ENCODE results near the gene MUC22. TPM values are rescaled to one million over a fixed set of nuclear protein-coding genes. Genes with fewer than 3 reads are reported as not detected.
"Not testable (repeated sequence)": the region's sequence is repeated elsewhere in the genome, so short reads cannot be mapped to it uniquely, and the experiment has no call there.

The MUC22 gene
- total RNA-seq, 2 experiments from 2014 or later, result not detected

- no peak overlapping the region for H3K4me3 Mint-ChIP-seq
- H3K4me1 Mint-ChIP-seq, result no peaks in the 10 kb centered on the region
- no peak overlapping the region for H3K27ac Mint-ChIP-seq
- no peaks in the 10 kb centered on the region for H3K36me3 Mint-ChIP-seq (ENCODE audit: low read depth)
- H3K9me3 Mint-ChIP-seq, result no peaks in the 10 kb centered on the region
- CTCF ChIA-PET, result no interaction called here
- no peak for DNase-seq
- POLR2A ChIA-PET, result interaction anchor here (1.5 kb wide), 1 partner anchor 9 kb away, joined by 4 read pairs; no protein-coding TSS in a partner anchor
- peaks cover 38% of the 10 kb centered on the region for H3K27me3 Mint-ChIP-seq
These were observed 28.1 kb upstream of the MUC22 start for GRCh38 chr6:30981942-30982772.

- ChIA-PET POLR2A (no interaction called here), CTCF (no interaction called here)
- Mint-ChIP-seq H3K4me3 (no peak within 1 kb of the TSS), H3K27ac (no peak within 1 kb of the TSS), H3K27me3 (peaks cover 31% of the 10 kb centered on the region), H3K9me3 (no peaks in the 10 kb centered on the region), H3K4me1 (no peaks in the 10 kb centered on the region), H3K36me3 (ENCODE audit: low read depth) (no peaks in the 10 kb centered on the region)
- DNase-seq, result no peak
These were observed 26.8 kb upstream of the MUC22 start, which contains the start of gene MUC21 for GRCh38 chr6:30983439-30983838. Gene MUC21 (plus strand): TSS chr6:30983718. CDS start chr6:30983959, 241 bp downstream.

GRCh38 chr6:30985490-30985889 is 24.8 kb upstream of the MUC22 start:
- peaks cover 20% of the 10 kb centered on the region for H3K27me3 Mint-ChIP-seq
- no peaks in the 10 kb centered on the region for H3K9me3 Mint-ChIP-seq
- H3K27ac Mint-ChIP-seq, result no peak overlapping the region
- no peaks in the 10 kb centered on the region for H3K36me3 Mint-ChIP-seq (ENCODE audit: low read depth)
- CTCF ChIA-PET, result interaction anchor here (0.9 kb wide), 1 partner anchor 94 kb away, joined by 4 read pairs; no protein-coding TSS in a partner anchor
- peaks cover 5% of the 10 kb centered on the region for H3K4me1 Mint-ChIP-seq
- no peak for DNase-seq
- POLR2A ChIA-PET, result no interaction called here
- no peak overlapping the region for H3K4me3 Mint-ChIP-seq

GRCh38 chr6:30987304-30987703 is 23.0 kb upstream of the MUC22 start:
- H3K9me3 Mint-ChIP-seq, result no peaks in the 10 kb centered on the region

GRCh38 chr6:30988209-30988825 is 22.0 kb upstream of the MUC22 start:
- H3K4me3 Mint-ChIP-seq, result no peak overlapping the region
- peaks cover 2% of the 10 kb centered on the region for H3K27me3 Mint-ChIP-seq
- no peaks in the 10 kb centered on the region for H3K9me3 Mint-ChIP-seq
- peaks cover 11% of the 10 kb centered on the region for H3K4me1 Mint-ChIP-seq
- CTCF ChIA-PET, result no interaction called here
- no peak overlapping the region for H3K27ac Mint-ChIP-seq
- no peaks in the 10 kb centered on the region for H3K36me3 Mint-ChIP-seq (ENCODE audit: low read depth)
- DNase-seq, result no peak
- POLR2A ChIA-PET, result no interaction called here

More at GRCh38 chr6:30987304-30987703, 23.0 kb upstream of the MUC22 start:
- POLR2A ChIA-PET, result no interaction called here
- DNase-seq, result no peak
- Mint-ChIP-seq H3K4me3 (no peak overlapping the region), H3K27ac (no peak overlapping the region), H3K4me1 (peaks cover 11% of the 10 kb centered on the region), H3K27me3 (peaks cover 10% of the 10 kb centered on the region), H3K36me3 (ENCODE audit: low read depth) (no peaks in the 10 kb centered on the region)
- CTCF ChIA-PET, result no interaction called here

GRCh38 chr6:30990422-30991086 is 19.7 kb upstream of the MUC22 start:
- Mint-ChIP-seq H3K27ac (peak overlapping the region; percentile 39), H3K36me3 (ENCODE audit: low read depth) (no peaks in the 10 kb centered on the region), H3K9me3 (no peaks in the 10 kb centered on the region), H3K4me3 (peak overlapping the region; percentile 46), H3K4me1 (peaks cover 11% of the 10 kb centered on the region), H3K27me3 (no peaks in the 10 kb centered on the region)
- ChIA-PET CTCF (no interaction called here), POLR2A (interaction anchor here (1.0 kb wide), 1 partner anchor 9 kb away, joined by 4 read pairs; no protein-coding TSS in a partner anchor)
- peak; percentile 39 for DNase-seq

- Mint-ChIP-seq H3K4me1 (peaks cover 11% of the 10 kb centered on the region), H3K9me3 (no peaks in the 10 kb centered on the region), H3K27ac (no peak overlapping the region), H3K27me3 (no peaks in the 10 kb centered on the region), H3K4me3 (no peak overlapping the region), H3K36me3 (ENCODE audit: low read depth) (no peaks in the 10 kb centered on the region)
- CTCF ChIA-PET, result no interaction called here
- no peak for DNase-seq
- POLR2A ChIA-PET, result no interaction called here
These were observed 18.4 kb upstream of the MUC22 start for GRCh38 chr6:30991891-30992290.

- Mint-ChIP-seq H3K9me3 (no peaks in the 10 kb centered on the region), H3K27ac (no peak overlapping the region), H3K27me3 (no peaks in the 10 kb centered on the region), H3K4me1 (peaks cover 2% of the 10 kb centered on the region), H3K4me3 (no peak overlapping the region), H3K36me3 (ENCODE audit: low read depth) (no peaks in the 10 kb centered on the region)
- ChIA-PET CTCF (no interaction called here), POLR2A (no interaction called here)
- DNase-seq, result no peak
These were observed 13.0 kb upstream of the MUC22 start for GRCh38 chr6:30997301-30997700.

GRCh38 chr6:30998785-30999184 is 11.5 kb upstream of the MUC22 start:
- Mint-ChIP-seq H3K36me3 (ENCODE audit: low read depth) (no peaks in the 10 kb centered on the region), H3K27ac (no peak overlapping the region), H3K4me1 (peaks cover 2% of the 10 kb centered on the region), H3K4me3 (no peak overlapping the region), H3K9me3 (no peaks in the 10 kb centered on the region), H3K27me3 (no peaks in the 10 kb centered on the region)
- DNase-seq, result no peak
- CTCF ChIA-PET, result no interaction called here
- POLR2A ChIA-PET, result no interaction called here

GRCh38 chr6:31000067-31000860 is 10.0 kb upstream of the MUC22 start:
- POLR2A ChIA-PET; H3K36me3 Mint-ChIP-seq (ENCODE audit: low read depth); DNase-seq; H3K4me1 Mint-ChIP-seq; H3K9me3 Mint-ChIP-seq; H3K27ac Mint-ChIP-seq; H3K27me3 Mint-ChIP-seq; H3K4me3 Mint-ChIP-seq; CTCF ChIA-PET: not testable (repeated sequence)

GRCh38 chr6:31001281-31001888 is 8.9 kb upstream of the MUC22 start:
- POLR2A ChIA-PET, result no interaction called here
- Mint-ChIP-seq H3K36me3 (ENCODE audit: low read depth) (no peaks in the 10 kb centered on the region), H3K27me3 (peaks cover 4% of the 10 kb centered on the region), H3K27ac (no peak overlapping the region), H3K4me3 (no peak overlapping the region), H3K9me3 (no peaks in the 10 kb centered on the region), H3K4me1 (peaks cover 2% of the 10 kb centered on the region)
- CTCF ChIA-PET, result no interaction called here
- no peak for DNase-seq

- Mint-ChIP-seq H3K36me3 (ENCODE audit: low read depth) (no peaks in the 10 kb centered on the region), H3K9me3 (no peaks in the 10 kb centered on the region), H3K27me3 (peaks cover 11% of the 10 kb centered on the region), H3K4me3 (no peak overlapping the region), H3K27ac (no peak overlapping the region), H3K4me1 (peaks cover 2% of the 10 kb centered on the region)
- POLR2A ChIA-PET, result no interaction called here
- CTCF ChIA-PET, result no interaction called here
- DNase-seq, result no peak
These were observed 7.8 kb upstream of the MUC22 start for GRCh38 chr6:31002471-31002870.
